HG03045 (cell line): ENCODE results near the gene RHOC.
A peak's percentile ranks its signal among the peaks of the same experiment; 100 is the strongest.

Experiments
- ATAC-seq: cut with Tn5 transposase; IDR thresholded peaks from one replicate; pipeline ENCODE4 v1.9.1; 2021; ENCODE audit warnings: mild to moderate bottlenecking, moderate library complexity; ENCODE audit not compliant: unreplicated experiment

The RHOC gene

GRCh38 chr1:112686835-112687234, 20.1 kb downstream of the RHOC start:
- ATAC-seq = no peak

GRCh38 chr1:112686417-112686816, 20.5 kb downstream of the RHOC start:
- ATAC-seq = no peak

GRCh38 chr1:112685913-112686312, 21.0 kb downstream of the RHOC start:
- ATAC-seq = no peak

- ATAC-seq = no peak
Observed at GRCh38 chr1:112678605-112679004, 28.3 kb downstream of the RHOC start.

GRCh38 chr1:112677501-112677900, 29.4 kb downstream of the RHOC start:
- ATAC-seq = no peak

- ATAC-seq = no peak
Observed at GRCh38 chr1:112676543-112676942, 30.4 kb downstream of the RHOC start.

- no peak for ATAC-seq
Observed at GRCh38 chr1:112675728-112676381, 31.1 kb downstream of the RHOC start.

GRCh38 chr1:112674986-112675727, 31.8 kb downstream of the RHOC start:
- ATAC-seq = peak; percentile 29

- ATAC-seq = peak; percentile 65
Observed at GRCh38 chr1:112674440-112674985, 32.4 kb downstream of the RHOC start, which contains the start of gene MOV10. Gene MOV10 (plus strand): TSS chr1:112674659. CDS start chr1:112674913, 254 bp downstream.

- no peak for ATAC-seq
Observed at GRCh38 chr1:112673592-112674439, 33.1 kb downstream of the RHOC start.

GRCh38 chr1:112672842-112673241, 34.1 kb downstream of the RHOC start:
- ATAC-seq = no peak

- no peak for ATAC-seq
Observed at GRCh38 chr1:112672009-112672408, 34.9 kb downstream of the RHOC start.

- ATAC-seq = no peak
Observed at GRCh38 chr1:112666946-112667345, 40.0 kb downstream of the RHOC start.

GRCh38 chr1:112665857-112666256, 41.1 kb downstream of the RHOC start:
- no peak for ATAC-seq

GRCh38 chr1:112651205-112651604, 55.7 kb downstream of the RHOC start:
- no peak for ATAC-seq
